ENCODE results near the gene ESCO1. TPM values are rescaled to one million over a fixed set of nuclear protein-coding genes. Genes with fewer than 3 reads are reported as not detected.

Gene ESCO1
- total RNA-seq, 3 donors from 2014 or later (not counting 1 experiment from before 2014, with no cell fraction given), result 40.5 to 43.4 (median 42.8) TPM

DNA sequence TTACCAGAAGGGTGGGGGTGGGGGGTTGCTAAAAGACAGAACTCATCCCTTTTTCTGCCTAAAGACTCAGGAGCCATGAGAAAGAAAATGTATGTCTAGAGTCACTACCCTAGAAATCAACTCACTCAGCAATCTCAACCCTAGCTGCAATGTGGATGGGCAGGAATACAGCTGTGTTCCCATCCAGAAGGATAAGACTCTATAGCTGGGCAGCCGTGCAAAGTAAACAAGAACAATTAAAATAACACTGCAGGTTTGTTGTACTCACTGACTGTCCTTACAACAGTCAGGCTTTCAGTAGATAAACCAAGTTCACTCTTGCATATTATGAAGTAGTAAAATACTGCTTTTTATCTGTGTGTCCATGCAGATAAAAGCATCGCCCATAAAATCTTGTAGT lies 74.0 kb downstream of the ESCO1 start:
- intact Hi-C loops (cut with micrococcal nuclease), result no loop called here
- ATAC-seq (no peak), DNase-seq (no peak)
- H3K4me3 Mint-ChIP-seq, result no peak overlapping the region
- no peaks in the 10 kb centered on the region for H3K27me3 ChIP-seq (ENCODE audit: control insufficient read depth, insufficient read depth, low read length)
- TF ChIP-seq, protein P1, sequence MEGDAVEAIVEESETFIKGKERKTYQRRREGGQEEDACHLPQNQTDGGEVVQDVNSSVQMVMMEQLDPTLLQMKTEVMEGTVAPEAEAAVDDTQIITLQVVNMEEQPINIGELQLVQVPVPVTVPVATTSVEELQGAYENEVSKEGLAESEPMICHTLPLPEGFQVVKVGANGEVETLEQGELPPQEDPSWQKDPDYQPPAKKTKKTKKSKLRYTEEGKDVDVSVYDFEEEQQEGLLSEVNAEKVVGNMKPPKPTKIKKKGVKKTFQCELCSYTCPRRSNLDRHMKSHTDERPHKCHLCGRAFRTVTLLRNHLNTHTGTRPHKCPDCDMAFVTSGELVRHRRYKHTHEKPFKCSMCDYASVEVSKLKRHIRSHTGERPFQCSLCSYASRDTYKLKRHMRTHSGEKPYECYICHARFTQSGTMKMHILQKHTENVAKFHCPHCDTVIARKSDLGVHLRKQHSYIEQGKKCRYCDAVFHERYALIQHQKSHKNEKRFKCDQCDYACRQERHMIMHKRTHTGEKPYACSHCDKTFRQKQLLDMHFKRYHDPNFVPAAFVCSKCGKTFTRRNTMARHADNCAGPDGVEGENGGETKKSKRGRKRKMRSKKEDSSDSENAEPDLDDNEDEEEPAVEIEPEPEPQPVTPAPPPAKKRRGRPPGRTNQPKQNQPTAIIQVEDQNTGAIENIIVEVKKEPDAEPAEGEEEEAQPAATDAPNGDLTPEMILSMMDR (IDR thresholded peaks at IDR 0.05), result no peak
- H3K4me3 ChIP-seq (ENCODE audit: low read length), result no peak overlapping the region
- no peak overlapping the region for H3K27ac Mint-ChIP-seq
- H3K4me1 ChIP-seq (ENCODE audit: control insufficient read depth, insufficient read depth, low read length), result no peaks in the 10 kb centered on the region
- no peaks in the 10 kb centered on the region for H3K9me3 ChIP-seq (ENCODE audit: control insufficient read depth, insufficient read depth, low read length)
- H3K4me1 Mint-ChIP-seq, result peaks cover 0 to 9% of the 10 kb centered on the region in 2 donors
- WGBS (ENCODE audit: insufficient coverage), result 100% methylated on average over 2 of the region's 2 CpGs
- no peaks in the 10 kb centered on the region for H3K27me3 Mint-ChIP-seq (ENCODE audit: low read depth in 2 of 2)
- no peak overlapping the region for H3K27ac ChIP-seq (ENCODE audit: low read length)
- peaks cover 11% of the 10 kb centered on the region for H3K36me3 Mint-ChIP-seq
- H3K9me3 Mint-ChIP-seq, result no peaks in the 10 kb centered on the region
- H3K36me3 ChIP-seq (ENCODE audit: control insufficient read depth, insufficient read depth, low read length), result peaks cover 42% of the 10 kb centered on the region

DNA sequence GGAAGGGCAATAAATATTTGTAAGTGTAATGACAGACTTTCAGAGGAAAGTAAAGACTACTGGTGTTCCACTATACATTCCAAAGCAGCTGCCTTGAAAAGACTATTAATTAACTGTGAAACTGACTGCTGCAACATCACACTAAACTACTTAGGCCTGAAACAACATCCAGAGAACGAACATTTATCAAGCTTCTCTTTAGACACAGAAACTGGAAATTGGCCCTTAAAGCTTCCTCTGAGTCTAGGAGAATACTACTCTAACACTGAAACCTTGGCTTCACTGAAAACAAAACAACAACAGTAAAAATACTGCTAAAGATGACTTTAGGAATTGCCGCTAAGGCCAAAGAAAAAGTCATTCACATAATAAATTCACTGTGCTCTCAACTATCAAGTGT lies 74.6 kb downstream of the ESCO1 start:
- Mint-ChIP-seq H3K9me3 (no peaks in the 10 kb centered on the region), H3K4me3 (no peak overlapping the region), H3K27me3 (ENCODE audit: low read depth in 2 of 2) (no peaks in the 10 kb centered on the region), H3K36me3 (peaks cover 11% of the 10 kb centered on the region), H3K27ac (no peak overlapping the region), H3K4me1 (peaks cover 0 to 9% of the 10 kb centered on the region in 2 donors)
- Histone ChIP-seq H3K27ac (ENCODE audit: low read length) (no peak overlapping the region), H3K4me3 (ENCODE audit: low read length) (no peak overlapping the region), H3K36me3 (ENCODE audit: control insufficient read depth, insufficient read depth, low read length) (peaks cover 42% of the 10 kb centered on the region), H3K27me3 (ENCODE audit: control insufficient read depth, insufficient read depth, low read length) (no peaks in the 10 kb centered on the region), H3K9me3 (ENCODE audit: control insufficient read depth, insufficient read depth, low read length) (no peaks in the 10 kb centered on the region), H3K4me1 (ENCODE audit: control insufficient read depth, insufficient read depth, low read length) (no peaks in the 10 kb centered on the region)
- DNase-seq (no peak), ATAC-seq (no peak)
- WGBS (ENCODE audit: insufficient coverage), result 100% methylated on average over 1 of the region's 2 CpGs
- TF ChIP-seq, protein P1 (IDR thresholded peaks at IDR 0.05), result no peak
- intact Hi-C loops (cut with micrococcal nuclease), result no loop called here

DNA sequence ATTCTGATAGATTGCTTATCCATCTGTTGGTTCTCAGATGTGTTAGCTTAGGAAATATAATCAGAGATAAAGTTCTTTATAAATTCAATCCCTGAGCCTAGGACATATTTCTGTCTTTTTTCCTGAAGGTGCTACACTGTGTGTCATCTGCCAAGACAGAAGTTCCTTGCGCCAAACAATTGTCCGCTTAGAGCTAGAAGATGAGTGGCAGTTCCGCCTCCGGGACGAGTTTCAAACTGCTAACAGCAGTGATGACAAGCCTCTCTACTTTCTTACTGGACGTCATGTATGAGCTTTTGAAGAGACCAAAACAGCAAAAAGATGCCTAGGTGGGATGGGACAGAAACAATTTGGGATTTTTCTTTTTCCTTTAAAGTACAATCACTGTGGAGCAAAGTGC lies 78.0 kb downstream of the ESCO1 start:
- WGBS (ENCODE audit: insufficient coverage), result 97% methylated on average over 6 of the region's 6 CpGs
- intact Hi-C loops (cut with micrococcal nuclease), result no loop called here
- DNase-seq (no peak), ATAC-seq (no peak)
- H3K9me3 Mint-ChIP-seq, result no peaks in the 10 kb centered on the region
- H3K36me3 ChIP-seq (ENCODE audit: control insufficient read depth, insufficient read depth, low read length), result peaks cover 25% of the 10 kb centered on the region
- no peaks in the 10 kb centered on the region for H3K4me1 ChIP-seq (ENCODE audit: control insufficient read depth, insufficient read depth, low read length)
- no peak overlapping the region for H3K4me3 Mint-ChIP-seq
- no peaks in the 10 kb centered on the region for H3K27me3 Mint-ChIP-seq (ENCODE audit: low read depth in 2 of 2)
- no peaks in the 10 kb centered on the region for H3K9me3 ChIP-seq (ENCODE audit: control insufficient read depth, insufficient read depth, low read length)
- peak overlapping the region in 1 of 2 donors; percentile 38 for H3K27ac Mint-ChIP-seq
- H3K36me3 Mint-ChIP-seq, result peaks cover 9% of the 10 kb centered on the region
- no peak overlapping the region for H3K4me3 ChIP-seq (ENCODE audit: low read length)
- no peak overlapping the region for H3K27ac ChIP-seq (ENCODE audit: low read length)
- H3K4me1 Mint-ChIP-seq, result peaks cover 0 to 7% of the 10 kb centered on the region in 2 donors
- no peaks in the 10 kb centered on the region for H3K27me3 ChIP-seq (ENCODE audit: control insufficient read depth, insufficient read depth, low read length)
- TF ChIP-seq, protein P1 (IDR thresholded peaks at IDR 0.05), result no peak

DNA sequence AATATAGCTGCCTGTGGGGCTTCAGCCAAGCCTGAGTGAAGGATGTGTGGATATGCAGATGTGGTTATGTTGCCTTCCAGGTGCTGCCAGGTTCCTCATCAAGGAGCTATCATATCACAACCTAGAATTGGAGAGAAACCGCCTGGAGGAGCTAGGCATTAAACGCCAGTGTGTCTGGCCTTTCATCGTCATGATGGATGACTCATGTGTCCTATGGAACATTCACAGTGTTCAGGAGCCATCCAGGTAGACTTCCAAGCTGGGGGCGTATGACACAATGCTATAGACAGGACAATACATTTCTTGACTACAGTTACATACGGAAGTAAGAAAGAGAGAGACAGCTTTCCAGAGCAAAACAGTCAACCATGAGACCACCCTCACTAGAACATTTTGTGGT lies 86.8 kb downstream of the ESCO1 start:
- no peaks in the 10 kb centered on the region for H3K27me3 Mint-ChIP-seq (ENCODE audit: low read depth in 2 of 2)
- no peaks in the 10 kb centered on the region for H3K4me1 ChIP-seq (ENCODE audit: control insufficient read depth, insufficient read depth, low read length)
- no peaks in the 10 kb centered on the region for H3K27me3 ChIP-seq (ENCODE audit: control insufficient read depth, insufficient read depth, low read length)
- no peak overlapping the region for H3K4me3 ChIP-seq (ENCODE audit: low read length)
- no peaks in the 10 kb centered on the region for H3K36me3 ChIP-seq (ENCODE audit: control insufficient read depth, insufficient read depth, low read length)
- TF ChIP-seq, protein P1 (IDR thresholded peaks at IDR 0.05), result no peak
- no peak for ATAC-seq
- no peaks in the 10 kb centered on the region for H3K4me1 Mint-ChIP-seq
- peaks cover 7% of the 10 kb centered on the region for H3K36me3 Mint-ChIP-seq
- no peak overlapping the region for H3K27ac ChIP-seq (ENCODE audit: low read length)
- 99% methylated on average over 5 of the region's 5 CpGs for WGBS (ENCODE audit: insufficient coverage)
- no peaks in the 10 kb centered on the region for H3K9me3 Mint-ChIP-seq
- intact Hi-C loops (cut with micrococcal nuclease), result no loop called here
- DNase-seq, result no peak
- H3K4me3 Mint-ChIP-seq, result no peak overlapping the region
- no peak overlapping the region for H3K27ac Mint-ChIP-seq
- no peaks in the 10 kb centered on the region for H3K9me3 ChIP-seq (ENCODE audit: control insufficient read depth, insufficient read depth, low read length)
